ENCODE data around the gene WNK4.

DNA sequence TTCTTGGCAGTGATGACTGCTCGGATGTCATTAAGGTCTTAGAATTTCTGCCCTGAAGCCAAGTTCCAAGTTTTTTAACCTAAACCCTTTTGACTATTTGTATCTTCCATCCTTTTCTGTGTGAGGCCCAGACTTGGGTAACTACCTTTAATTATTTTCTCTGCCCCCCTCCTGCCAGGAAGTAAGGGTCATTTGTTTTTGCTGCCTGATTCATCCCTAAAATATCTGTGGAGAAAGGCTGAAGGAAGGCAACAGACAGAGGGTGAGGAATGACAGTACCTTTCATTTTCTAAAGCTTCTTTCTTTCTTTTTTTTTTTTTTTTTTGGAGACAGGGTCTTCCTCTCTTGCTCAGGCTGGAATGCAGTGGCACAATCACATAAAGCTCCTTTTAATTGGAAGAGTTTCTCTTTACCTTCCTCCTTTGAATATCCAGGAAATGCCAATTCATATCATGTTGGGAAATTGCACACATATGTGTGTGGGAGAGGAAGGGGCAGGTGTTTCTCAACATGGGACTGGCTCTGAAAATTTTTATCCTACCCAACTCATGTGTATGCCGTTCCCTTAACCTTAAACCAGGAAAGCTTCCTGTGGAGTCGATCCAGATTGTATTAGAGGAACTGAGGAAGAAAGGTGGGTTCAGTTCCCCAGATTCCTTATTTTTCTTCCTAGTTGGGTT, 6.2 kb upstream of the WNK4 start:
- TF ChIP-seq POLR2AphosphoS5 (IDR thresholded peaks at IDR 0.05) (no peak), EP300 (IDR thresholded peaks at IDR 0.05) (no peak)
- TF ChIP-seq, protein P1, sequence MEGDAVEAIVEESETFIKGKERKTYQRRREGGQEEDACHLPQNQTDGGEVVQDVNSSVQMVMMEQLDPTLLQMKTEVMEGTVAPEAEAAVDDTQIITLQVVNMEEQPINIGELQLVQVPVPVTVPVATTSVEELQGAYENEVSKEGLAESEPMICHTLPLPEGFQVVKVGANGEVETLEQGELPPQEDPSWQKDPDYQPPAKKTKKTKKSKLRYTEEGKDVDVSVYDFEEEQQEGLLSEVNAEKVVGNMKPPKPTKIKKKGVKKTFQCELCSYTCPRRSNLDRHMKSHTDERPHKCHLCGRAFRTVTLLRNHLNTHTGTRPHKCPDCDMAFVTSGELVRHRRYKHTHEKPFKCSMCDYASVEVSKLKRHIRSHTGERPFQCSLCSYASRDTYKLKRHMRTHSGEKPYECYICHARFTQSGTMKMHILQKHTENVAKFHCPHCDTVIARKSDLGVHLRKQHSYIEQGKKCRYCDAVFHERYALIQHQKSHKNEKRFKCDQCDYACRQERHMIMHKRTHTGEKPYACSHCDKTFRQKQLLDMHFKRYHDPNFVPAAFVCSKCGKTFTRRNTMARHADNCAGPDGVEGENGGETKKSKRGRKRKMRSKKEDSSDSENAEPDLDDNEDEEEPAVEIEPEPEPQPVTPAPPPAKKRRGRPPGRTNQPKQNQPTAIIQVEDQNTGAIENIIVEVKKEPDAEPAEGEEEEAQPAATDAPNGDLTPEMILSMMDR (IDR thresholded peaks at IDR 0.05), result no peak
